ENCODE measurements around the gene NOP58. TPM values are rescaled to one million over a fixed set of nuclear protein-coding genes. Genes with fewer than 3 reads are reported as not detected.

NOP58 gene
- total RNA-seq, 4 donors from 2014 or later, result 18.6 to 93.3 (median 53.6) TPM

- no peaks in the 10 kb centered on the region for H3K9me3 ChIP-seq
- DNase-seq, result no peak
- H3K4me3 ChIP-seq, result no peak overlapping the region
- H3K36me3 ChIP-seq, result no peaks in the 10 kb centered on the region
- H3K27me3 ChIP-seq, result no peaks in the 10 kb centered on the region
- no peak overlapping the region for H3K27ac ChIP-seq
- no peaks in the 10 kb centered on the region for H3K4me1 ChIP-seq
- TF ChIP-seq POLR2A (IDR thresholded peaks at IDR 0.05), result no peak
- TF ChIP-seq CTCF (IDR thresholded peaks at IDR 0.05), result no peak
Measured at GRCh38 chr2:202327858-202328257, 62.3 kb downstream of the NOP58 start.

GRCh38 chr2:202335791-202336467 lies 70.4 kb downstream of the NOP58 start:
- H3K36me3 ChIP-seq, result no peaks in the 10 kb centered on the region

GRCh38 chr2:202337151-202337550 lies 71.6 kb downstream of the NOP58 start:
- TF ChIP-seq CTCF (IDR thresholded peaks at IDR 0.05) (no peak), POLR2A (IDR thresholded peaks at IDR 0.05) (no peak)
- Histone ChIP-seq H3K27ac (no peak overlapping the region), H3K4me3 (no peak overlapping the region), H3K27me3 (no peaks in the 10 kb centered on the region), H3K4me1 (no peaks in the 10 kb centered on the region), H3K36me3 (no peaks in the 10 kb centered on the region), H3K9me3 (no peaks in the 10 kb centered on the region)
- no peak for DNase-seq

More at GRCh38 chr2:202335791-202336467, 70.4 kb downstream of the NOP58 start:
- no peaks in the 10 kb centered on the region for H3K4me1 ChIP-seq
- no peak for DNase-seq
- no peak overlapping the region for H3K27ac ChIP-seq
- H3K4me3 ChIP-seq, result no peak overlapping the region
- no peaks in the 10 kb centered on the region for H3K27me3 ChIP-seq
- no peaks in the 10 kb centered on the region for H3K9me3 ChIP-seq
- TF ChIP-seq POLR2A (IDR thresholded peaks at IDR 0.05), result no peak
- TF ChIP-seq CTCF (IDR thresholded peaks at IDR 0.05), result no peak

- TF ChIP-seq POLR2A (IDR thresholded peaks at IDR 0.05) (no peak), CTCF (IDR thresholded peaks at IDR 0.05) (no peak)
- H3K27me3 ChIP-seq, result no peaks in the 10 kb centered on the region
- H3K4me1 ChIP-seq, result no peaks in the 10 kb centered on the region
- DNase-seq, result no peak
- no peaks in the 10 kb centered on the region for H3K9me3 ChIP-seq
- H3K27ac ChIP-seq, result no peak overlapping the region
- H3K36me3 ChIP-seq, result no peaks in the 10 kb centered on the region
- no peak overlapping the region for H3K4me3 ChIP-seq
Measured at GRCh38 chr2:202337706-202338346, 72.3 kb downstream of the NOP58 start.

- H3K27ac ChIP-seq, result no peak overlapping the region
- H3K4me3 ChIP-seq, result no peak overlapping the region
- H3K36me3 ChIP-seq, result no peaks in the 10 kb centered on the region
- TF ChIP-seq CTCF (IDR thresholded peaks at IDR 0.05) (no peak), POLR2A (IDR thresholded peaks at IDR 0.05) (no peak)
- H3K4me1 ChIP-seq, result no peaks in the 10 kb centered on the region
- no peaks in the 10 kb centered on the region for H3K9me3 ChIP-seq
- DNase-seq, result no peak
- no peaks in the 10 kb centered on the region for H3K27me3 ChIP-seq
Measured at GRCh38 chr2:202339071-202339870, 73.7 kb downstream of the NOP58 start.
